B cell (primary cell): Measurements from ENCODE around the gene NEBL. TPM values are rescaled to one million over a fixed set of nuclear protein-coding genes. Genes with fewer than 3 reads are reported as not detected.

ENCODE experiments used
- ATAC-seq: fragments of 200-7000 bp; cut with Tn5 transposase; one replicate; pipeline ENCODE4 v1.10.0; 2021; ENCODE audit warnings: low read depth, mild to moderate bottlenecking, moderate number of reproducible peaks, moderate library complexity
- CTCF ChIA-PET: fragments of 350-600 bp; sonication (Branson Sonifier 250); formaldehyde crosslinking; loops from one replicate; lab custom pipeline; 2021; ENCODE audit warnings: antibody characterized with exemption, inconsistent platforms; lab: Charles Lee
- POLR2A ChIA-PET: fragments of 350-600 bp; sonication (Branson Sonifier 250); formaldehyde crosslinking; loops from one replicate; lab custom pipeline; 2021; ENCODE audit warnings: antibody characterized with exemption; lab: Charles Lee
- DNase-seq: peaks from one replicate; pipeline ENCODE4 v3.0.0; 2013
- H2AFZ ChIP-seq: 2 replicates; pipeline ENCODE4 v1.6.1; 2012; ENCODE audit warnings: mild to moderate bottlenecking, low read depth, low read length; ENCODE audit not compliant: insufficient read depth, poor library complexity, severe bottlenecking
- H3K27ac ChIP-seq, 2 donors: 1 replicate in 1 of 2; 2 replicates in 1 of 2; pipeline ENCODE4 v1.5.1; 2012 to 2013; ENCODE audit warnings: low read length in 2 of 2, mild to moderate bottlenecking in 2 of 2, moderate library complexity in 1 of 2
- H3K27me3 ChIP-seq, 4 experiments: fragments of 200-600 bp in 1 of 4; sonication (generic) in 1 of 4; replicated peaks in 1 of 4; 1 replicate in 2 of 4; 2 replicates in 2 of 4; pipeline versions ENCODE4 v1.6.1 to v1.7.0; 2013 to 2016; ENCODE audit warnings: low read length in 3 of 4, mild to moderate bottlenecking in 2 of 4, mixed read lengths in 1 of 4, moderate library complexity in 1 of 4; ENCODE audit not compliant: insufficient read depth in 4 of 4, control insufficient read depth in 3 of 4; ENCODE audit errors: control extremely low read depth in 1 of 4
- H3K36me3 ChIP-seq, 2 experiments: replicated peaks in 1 of 2; 1 replicate in 1 of 2; 2 replicates in 1 of 2; pipeline versions ENCODE4 v1.6.1 to v1.7.1; 2013; ENCODE audit warnings: low read length in 1 of 2; ENCODE audit not compliant: insufficient read depth in 2 of 2, control insufficient read depth in 1 of 2; ENCODE audit errors: control extremely low read depth in 1 of 2, extremely low read depth in 1 of 2
- H3K4me1 ChIP-seq, 2 donors: fragments of 200-600 bp in 1 of 2; sonication (generic) in 1 of 2; 1 replicate in 1 of 2; 2 replicates in 1 of 2; pipeline versions ENCODE4 v1.5.1 to v1.6.1; 2013 to 2017; ENCODE audit warnings: low read length in 2 of 2; ENCODE audit not compliant: control insufficient read depth in 2 of 2, insufficient read depth in 2 of 2
- H3K4me2 ChIP-seq: replicated peaks from 2 replicates; pipeline ENCODE3; 2012; ENCODE audit warnings: mild to moderate bottlenecking, low read depth, low read length; ENCODE audit not compliant: poor library complexity, severe bottlenecking
- H3K4me3 ChIP-seq, 5 experiments: fragments of 200-600 bp in 1 of 5; sonication (generic) in 1 of 5; 1 replicate in 3 of 5; 2 replicates in 2 of 5; pipeline versions ENCODE4 v1.5.1 to v1.7.0; 2011 to 2016; ENCODE audit warnings: low read length in 4 of 5, mild to moderate bottlenecking in 4 of 5, low read depth in 2 of 5, control low read depth in 1 of 5, moderate library complexity in 1 of 5; ENCODE audit not compliant: insufficient read depth in 1 of 5; ENCODE audit errors: control extremely low read depth in 1 of 5, extremely low read depth in 1 of 5
- H3K79me2 ChIP-seq: fragments of 200-600 bp; sonication (generic); one replicate; pipeline ENCODE4 v1.6.0; 2016; ENCODE audit warnings: low read length; ENCODE audit not compliant: control insufficient read depth, insufficient read depth
- H3K9ac ChIP-seq: fragments of 200-600 bp; sonication (generic); 2 replicates; pipeline ENCODE4 v1.6.1; 2017; ENCODE audit warnings: mild to moderate bottlenecking, low read length, moderate library complexity
- H3K9me3 ChIP-seq, 3 donors: one replicate each; pipeline versions ENCODE4 v1.6.1 to v1.7.1; 2013; ENCODE audit warnings: low read length in 2 of 3; ENCODE audit not compliant: control insufficient read depth in 2 of 3, insufficient read depth in 1 of 3; ENCODE audit errors: control extremely low read depth in 1 of 3
- H4K20me1 ChIP-seq: 2 replicates; pipeline ENCODE4 v1.6.0; 2012; ENCODE audit warnings: mild to moderate bottlenecking, low read length; ENCODE audit not compliant: insufficient read depth, control insufficient read depth, poor library complexity, severe bottlenecking
- H3K27ac Mint-ChIP-seq: one replicate; pipeline ENCODE4 v1.8.0; 2021; ENCODE audit warnings: mixed read lengths
- H3K27me3 Mint-ChIP-seq: one replicate; pipeline ENCODE4 v1.8.0; 2021; ENCODE audit warnings: mixed read lengths
- H3K4me1 Mint-ChIP-seq: one replicate; pipeline ENCODE4 v1.8.0; 2021; ENCODE audit warnings: mixed read lengths
- H3K4me3 Mint-ChIP-seq: one replicate; pipeline ENCODE4 v1.8.0; 2021; ENCODE audit warnings: mixed read lengths
- H3K9me3 Mint-ChIP-seq: one replicate; pipeline ENCODE4 v1.8.0; 2022; ENCODE audit warnings: mixed read lengths; ENCODE audit not compliant: insufficient read depth
- EZH2 ChIP-seq: IDR thresholded peaks from 2 replicates; pipeline ENCODE4 v1.6.1; 2012; ENCODE audit warnings: borderline replicate concordance, low read depth, mild to moderate bottlenecking, moderate library complexity, low read length; ENCODE audit not compliant: insufficient read depth, poor library complexity, severe bottlenecking
- WGBS: methylation state at CpG from one replicate; pipeline ENCODE4 v1.1.5; 2013; ENCODE audit warnings: missing lambda C conversion rate; ENCODE audit not compliant: insufficient coverage; 5-methylcytosine and 5-hydroxymethylcytosine counted together
- intact Hi-C: fragments of 100-400 bp; cut with micrococcal nuclease; formaldehyde crosslinking; loops from one replicate; pipeline ENCODE4 v1.10.0; 2022
- polyA plus RNA-seq: library from polyadenylated mRNA; depleted of rRNA; stranded (reverse); fragments of >200 nt; gene quantifications from 2 replicates; pipeline ENCODE4 v1.2.3, GENCODE V29; 2012
- total RNA-seq, 2 donors: library from RNA; stranded (reverse); fragments of 120-200 nt in 1 of 2; gene quantifications; 1 replicate in 1 of 2; 2 replicates in 1 of 2; pipeline versions ENCODE4 v1.2.3 to v1.2.4, GENCODE V29; 2013 to 2022
- TF ChIP-seq, protein P1 (sequence below): fragments of 200-600 bp; IDR thresholded peaks from one replicate; pipeline ENCODE4 v1.8.0; 2022; ENCODE audit warnings: antibody characterized with exemption, mild to moderate bottlenecking

NEBL gene
- total and polyA plus RNA-seq, 2 donors (not counting 1 experiment from before 2014, with no cell fraction given): not detected

- H3K27me3 Mint-ChIP-seq: no peaks in the 10 kb centered on the region
- H3K36me3 ChIP-seq: no peaks in the 10 kb centered on the region
- POLR2A ChIA-PET: no interaction called here
Measured at GRCh38 chr10:20767028-20767427, 130.1 kb downstream of the NEBL start.

DNA sequence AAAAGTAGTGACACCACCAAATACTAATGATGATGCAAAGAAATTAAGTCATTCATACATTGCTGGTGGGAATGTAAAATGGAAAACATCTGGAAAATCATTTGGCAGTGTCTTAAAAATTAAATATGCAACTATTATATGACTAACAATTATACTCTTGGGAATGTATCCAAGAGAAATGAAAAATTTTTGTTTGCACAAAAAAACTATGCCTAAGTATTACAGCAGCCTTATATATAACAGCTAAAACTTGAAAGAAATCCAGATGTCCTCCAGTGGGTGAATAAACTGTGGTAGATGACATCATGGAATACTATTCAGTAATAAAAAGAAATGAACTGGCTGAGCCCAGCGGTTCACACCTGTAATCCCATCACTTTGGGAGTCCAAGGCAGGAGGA lies 132.0 kb downstream of the NEBL start:
- H3K4me1 ChIP-seq: no peaks in the 10 kb centered on the region
- no peak overlapping the region for H3K9ac ChIP-seq
- H3K27ac Mint-ChIP-seq: no peak overlapping the region
- H3K27ac ChIP-seq: no peak overlapping the region
- H3K9me3 ChIP-seq: no peaks in the 10 kb centered on the region
- H3K4me2 ChIP-seq: no peak overlapping the region
- no peaks in the 10 kb centered on the region for H3K9me3 Mint-ChIP-seq
- no peaks in the 10 kb centered on the region for H3K36me3 ChIP-seq
- CTCF ChIA-PET: no interaction called here
- no peak for DNase-seq
- 100% methylated on average over 1 of the region's 1 CpG for WGBS
- H3K4me1 Mint-ChIP-seq: no peaks in the 10 kb centered on the region
- H3K27me3 Mint-ChIP-seq: no peaks in the 10 kb centered on the region
- ATAC-seq: no peak
- H2AFZ ChIP-seq: no peak overlapping the region
- no peaks in the 10 kb centered on the region for H4K20me1 ChIP-seq
- H3K27me3 ChIP-seq: no peaks in the 10 kb centered on the region
- no peak overlapping the region for H3K4me3 ChIP-seq
- H3K4me3 Mint-ChIP-seq: no peak overlapping the region
- POLR2A ChIA-PET: no interaction called here
- no peak for TF ChIP-seq EZH2
- TF ChIP-seq, protein P1, sequence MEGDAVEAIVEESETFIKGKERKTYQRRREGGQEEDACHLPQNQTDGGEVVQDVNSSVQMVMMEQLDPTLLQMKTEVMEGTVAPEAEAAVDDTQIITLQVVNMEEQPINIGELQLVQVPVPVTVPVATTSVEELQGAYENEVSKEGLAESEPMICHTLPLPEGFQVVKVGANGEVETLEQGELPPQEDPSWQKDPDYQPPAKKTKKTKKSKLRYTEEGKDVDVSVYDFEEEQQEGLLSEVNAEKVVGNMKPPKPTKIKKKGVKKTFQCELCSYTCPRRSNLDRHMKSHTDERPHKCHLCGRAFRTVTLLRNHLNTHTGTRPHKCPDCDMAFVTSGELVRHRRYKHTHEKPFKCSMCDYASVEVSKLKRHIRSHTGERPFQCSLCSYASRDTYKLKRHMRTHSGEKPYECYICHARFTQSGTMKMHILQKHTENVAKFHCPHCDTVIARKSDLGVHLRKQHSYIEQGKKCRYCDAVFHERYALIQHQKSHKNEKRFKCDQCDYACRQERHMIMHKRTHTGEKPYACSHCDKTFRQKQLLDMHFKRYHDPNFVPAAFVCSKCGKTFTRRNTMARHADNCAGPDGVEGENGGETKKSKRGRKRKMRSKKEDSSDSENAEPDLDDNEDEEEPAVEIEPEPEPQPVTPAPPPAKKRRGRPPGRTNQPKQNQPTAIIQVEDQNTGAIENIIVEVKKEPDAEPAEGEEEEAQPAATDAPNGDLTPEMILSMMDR: no peak
- intact Hi-C loops: no loop called here
- no peaks in the 10 kb centered on the region for H3K79me2 ChIP-seq

More at GRCh38 chr10:20767028-20767427, 130.1 kb downstream of the NEBL start:
- CTCF ChIA-PET: no interaction called here
- Histone ChIP-seq H3K79me2 (no peaks in the 10 kb centered on the region), H3K4me2 (no peak overlapping the region), H3K4me3 (no peak overlapping the region), H2AFZ (no peak overlapping the region), H3K4me1 (no peaks in the 10 kb centered on the region), H3K27me3 (no peaks in the 10 kb centered on the region), H3K9me3 (no peaks in the 10 kb centered on the region), H3K9ac (no peak overlapping the region), H3K27ac (no peak overlapping the region), H4K20me1 (no peaks in the 10 kb centered on the region)
- Mint-ChIP-seq H3K9me3 (peaks cover 2% of the 10 kb centered on the region), H3K4me3 (no peak overlapping the region), H3K27ac (no peak overlapping the region), H3K4me1 (no peaks in the 10 kb centered on the region)
- no peak for ATAC-seq
- DNase-seq: no peak
- TF ChIP-seq EZH2: no peak
- TF ChIP-seq, protein P1: no peak
- intact Hi-C loops: no loop called here
- 100% methylated on average over 1 of the region's 2 CpGs for WGBS
